H9 (cell line): Measurements from ENCODE around the gene MVD. TPM values are rescaled to one million over a fixed set of nuclear protein-coding genes. Genes with fewer than 3 reads are reported as not detected.

Experiments
- DNase-seq: peaks from one replicate; pipeline ENCODE4 v3.0.0-alpha.2; 2017
- H2AFZ ChIP-seq: one replicate; pipeline ENCODE4 v1.6.1; 2013; ENCODE audit warnings: mild to moderate bottlenecking, low read length, control low read depth, moderate library complexity
- H2AK5ac ChIP-seq: 2 replicates; pipeline ENCODE4 v1.6.1; 2013; ENCODE audit warnings: low read length, control low read depth, mixed read lengths; ENCODE audit not compliant: insufficient read length
- H2BK120ac ChIP-seq: one replicate; pipeline ENCODE4 v1.6.1; 2013; ENCODE audit warnings: low read depth, mild to moderate bottlenecking, low read length, control low read depth, inconsistent platforms; ENCODE audit not compliant: poor library complexity, severe bottlenecking
- H2BK12ac ChIP-seq: 2 replicates; pipeline ENCODE4 v1.6.1; 2013; ENCODE audit warnings: low read length, control low read depth, mixed read lengths, low read depth; ENCODE audit not compliant: insufficient read length
- H2BK15ac ChIP-seq: 2 replicates; pipeline ENCODE4 v1.6.1; 2013; ENCODE audit warnings: low read depth, low read length, control low read depth
- H2BK20ac ChIP-seq: one replicate; pipeline ENCODE4 v1.6.1; 2013; ENCODE audit warnings: low read depth, mild to moderate bottlenecking, low read length, control low read depth, inconsistent platforms; ENCODE audit not compliant: poor library complexity, severe bottlenecking
- H2BK5ac ChIP-seq: 2 replicates; pipeline ENCODE4 v1.6.1; 2013; ENCODE audit warnings: low read length, control low read depth, mixed read lengths; ENCODE audit not compliant: insufficient read length
- H3K14ac ChIP-seq: 2 replicates; pipeline ENCODE4 v1.6.1; 2013; ENCODE audit warnings: low read length, control low read depth; ENCODE audit not compliant: insufficient read depth
- H3K18ac ChIP-seq: 2 replicates; pipeline ENCODE4 v1.6.1; 2013; ENCODE audit warnings: low read depth, mild to moderate bottlenecking, mixed read lengths, low read length, control low read depth; ENCODE audit not compliant: insufficient read length
- H3K23ac ChIP-seq: 2 replicates; pipeline ENCODE4 v1.6.1; 2013; ENCODE audit warnings: low read length, control low read depth, mixed read lengths, low read depth; ENCODE audit not compliant: insufficient read length
- H3K23me2 ChIP-seq: 2 replicates; pipeline ENCODE4 v1.6.1; 2013; ENCODE audit warnings: low read depth, mild to moderate bottlenecking, mixed read lengths, low read length, control low read depth; ENCODE audit not compliant: insufficient read length, poor library complexity, severe bottlenecking
- H3K27ac ChIP-seq: 2 replicates; pipeline ENCODE4 v1.5.1; 2013; ENCODE audit warnings: low read length, control low read depth, mixed read lengths, low read depth; ENCODE audit not compliant: insufficient read length
- H3K27me3 ChIP-seq: 2 replicates; pipeline ENCODE4 v1.6.1; 2013; ENCODE audit warnings: low read length, control low read depth, inconsistent platforms; ENCODE audit not compliant: insufficient read depth
- H3K4ac ChIP-seq: 2 replicates; pipeline ENCODE4 v1.6.1; 2013; ENCODE audit warnings: low read depth, mild to moderate bottlenecking, control low read depth, inconsistent platforms, low read length, moderate library complexity
- H3K4me1 ChIP-seq: 2 replicates; pipeline ENCODE4 v1.6.1; 2013; ENCODE audit warnings: low read length, control low read depth, inconsistent platforms; ENCODE audit not compliant: insufficient read depth
- H3K4me2 ChIP-seq: 2 replicates; pipeline ENCODE4 v1.6.1; 2013; ENCODE audit warnings: low read length, control low read depth, mixed read lengths; ENCODE audit not compliant: insufficient read length, insufficient read depth
- H3K56ac ChIP-seq: 2 replicates; pipeline ENCODE4 v1.6.1; 2013; ENCODE audit warnings: low read depth, mild to moderate bottlenecking, mixed read lengths, low read length, control low read depth; ENCODE audit not compliant: insufficient read length
- H3K79me1 ChIP-seq: 2 replicates; pipeline ENCODE4 v1.6.1; 2013; ENCODE audit warnings: low read depth, mild to moderate bottlenecking, moderate library complexity, low read length, control low read depth, inconsistent platforms; ENCODE audit not compliant: insufficient read depth, poor library complexity, severe bottlenecking
- H3K79me2 ChIP-seq: 2 replicates; pipeline ENCODE4 v1.6.1; 2013; ENCODE audit warnings: low read length, control low read depth, inconsistent platforms; ENCODE audit not compliant: insufficient read depth
- H3K9ac ChIP-seq: 2 replicates; pipeline ENCODE4 v1.6.1; 2013; ENCODE audit warnings: low read length, control low read depth, mixed read lengths; ENCODE audit not compliant: insufficient read length; ENCODE audit errors: extremely low read depth
- H3K9me3 ChIP-seq: one replicate; pipeline ENCODE4 v1.6.1; 2013; ENCODE audit warnings: low read depth, low read length, inconsistent platforms; ENCODE audit not compliant: control insufficient read depth
- H3T11ph ChIP-seq: one replicate; pipeline ENCODE4 v1.6.1; 2013; ENCODE audit warnings: mild to moderate bottlenecking, low read length, control low read depth, inconsistent platforms
- H4K20me1 ChIP-seq: one replicate; pipeline ENCODE4 v1.6.1; 2013; ENCODE audit not compliant: control insufficient read depth, insufficient read length, insufficient read depth
- H4K5ac ChIP-seq: 2 replicates; pipeline ENCODE4 v1.6.1; 2013; ENCODE audit warnings: low read depth, mild to moderate bottlenecking, mixed read lengths, low read length, control low read depth; ENCODE audit not compliant: insufficient read length
- H4K8ac ChIP-seq: replicated peaks from 2 replicates; pipeline ENCODE4 v1.6.1; 2013; ENCODE audit warnings: low read length, control low read depth, mixed read lengths, low read depth; ENCODE audit not compliant: insufficient read length
- H4K91ac ChIP-seq: 2 replicates; pipeline ENCODE4 v1.6.1; 2013; ENCODE audit warnings: low read depth, mild to moderate bottlenecking, moderate library complexity, mixed read lengths, low read length, control low read depth; ENCODE audit not compliant: insufficient read length
- H3K27ac Mint-ChIP-seq, 3 experiments: 2 replicates in 2 of 3; 3 replicates in 1 of 3; pipeline ENCODE4 v1.8.0; 2020 to 2021; ENCODE audit warnings: mixed read lengths in 3 of 3, mild to moderate bottlenecking in 1 of 3, moderate library complexity in 1 of 3
- H3K27me3 Mint-ChIP-seq: 2 replicates; pipeline ENCODE4 v1.8.0; 2021; ENCODE audit warnings: low read depth, mild to moderate bottlenecking, moderate library complexity, mixed read lengths
- H3K36me3 Mint-ChIP-seq, 3 experiments: 2 replicates in 2 of 3; 3 replicates in 1 of 3; pipeline ENCODE4 v1.8.0; 2020 to 2021; ENCODE audit warnings: low read depth in 3 of 3, mixed read lengths in 3 of 3; ENCODE audit not compliant: insufficient read depth in 1 of 3
- H3K4me1 Mint-ChIP-seq, 2 experiments: 2 replicates each; pipeline ENCODE4 v1.8.0; 2020; ENCODE audit warnings: mixed read lengths in 2 of 2
- H3K4me3 Mint-ChIP-seq, 2 experiments: 2 replicates in 1 of 2; 3 replicates in 1 of 2; pipeline ENCODE4 v1.8.0; 2020 to 2021; ENCODE audit warnings: mild to moderate bottlenecking in 2 of 2, mixed read lengths in 2 of 2, moderate library complexity in 1 of 2
- H3K9me3 Mint-ChIP-seq, 2 experiments: 2 replicates in 1 of 2; 3 replicates in 1 of 2; pipeline ENCODE4 v1.8.0; 2020; ENCODE audit warnings: mild to moderate bottlenecking in 2 of 2, mixed read lengths in 2 of 2, moderate library complexity in 1 of 2
- CTCF ChIP-seq: fragments of 200-600 bp; sonication (generic); conservative IDR thresholded peaks from 3 replicates; pipeline ENCODE4 v1.8.0; 2021; ENCODE audit warnings: antibody characterized with exemption, mild to moderate bottlenecking
- WGBS: extraction: QIAGEN DNeasy Blood & Tissue Kit; methylation state at CpG from one replicate; pipeline ENCODE4 v1.1.7; 2013; ENCODE audit warnings: missing lambda C conversion rate, low lambda C conversion rate, mixed read lengths; ENCODE audit not compliant: insufficient read length; ENCODE audit errors: extremely low coverage; 5-methylcytosine and 5-hydroxymethylcytosine counted together
- total RNA-seq: library from RNA; stranded (reverse); gene quantifications from 2 replicates; pipeline ENCODE4 v1.2.1, GENCODE V29; 2021

MVD gene
- total RNA-seq, 1 experiment from 2014 or later, result 53.2 TPM

- WGBS, result no CpG with 5 or more reads among the region's 23 CpGs
- H3K4me1 Mint-ChIP-seq, result peaks cover 22 to 33% of the 10 kb centered on the region in 2 experiments
- no peaks in the 10 kb centered on the region for H3K79me1 ChIP-seq
These were observed 26.2 kb downstream of the MVD start for GRCh38 chr16:88636488-88637265.

More at GRCh38 chr16:88636488-88637265, 26.2 kb downstream of the MVD start:
- H3K9ac ChIP-seq, result no peak overlapping the region
- H3K4me2 ChIP-seq, result no peak overlapping the region
- H3K23me2 ChIP-seq, result peaks cover 15% of the 10 kb centered on the region
- H3T11ph ChIP-seq, result no peak overlapping the region
- no peak overlapping the region for H4K5ac ChIP-seq
- Mint-ChIP-seq H3K36me3 (peaks cover 0 to 7% (median 6%) of the 10 kb centered on the region in 3 experiments; a peak in 6 of 7 replicates), H3K9me3 (no peaks in the 10 kb centered on the region; a peak in 1 of 5 replicates), H3K27ac (no peak overlapping the region), H3K27me3 (peaks cover 27% of the 10 kb centered on the region), H3K4me3 (no peak overlapping the region; a peak in 1 of 5 replicates)
- no peak overlapping the region for H3K27ac ChIP-seq
- H3K9me3 ChIP-seq, result no peaks in the 10 kb centered on the region
- H3K27me3 ChIP-seq, result no peaks in the 10 kb centered on the region
- H2BK120ac ChIP-seq, result no peak overlapping the region
- H2BK5ac ChIP-seq, result no peak overlapping the region
- H4K91ac ChIP-seq, result no peak overlapping the region
- H2AK5ac ChIP-seq, result no peak overlapping the region
- H3K4me1 ChIP-seq, result peaks cover 4% of the 10 kb centered on the region; the same call in 1 of the 2 replicates
- H2BK20ac ChIP-seq, result no peak overlapping the region
- H2BK12ac ChIP-seq, result no peak overlapping the region
- no peak overlapping the region for H3K23ac ChIP-seq
- no peak overlapping the region for H2BK15ac ChIP-seq
- no peak for TF ChIP-seq CTCF
- no peak overlapping the region for H2AFZ ChIP-seq
- H3K56ac ChIP-seq, result no peak overlapping the region
- H3K79me2 ChIP-seq, result no peaks in the 10 kb centered on the region
- no peak overlapping the region for H3K18ac ChIP-seq
- H4K20me1 ChIP-seq, result no peaks in the 10 kb centered on the region
- H4K8ac ChIP-seq, result no peak overlapping the region
- no peak overlapping the region for H3K14ac ChIP-seq
- DNase-seq, result no peak
- H3K4ac ChIP-seq, result no peak overlapping the region
